Stimulated activated CD4-positive, alpha-beta T cell treated with anti-CD3 and anti-CD28 coated beads, Interleukin-1b, Interleukin-23, amount 100 ng/mL, for 24 hours (primary cell): ENCODE data around the gene NHSL2.
"Not testable (repeated sequence)": the region's sequence is repeated elsewhere in the genome, so short reads cannot be mapped to it uniquely, and the experiment has no call there.

Experiments
- DNase-seq, 4 experiments: peaks; one replicate each; pipeline ENCODE4 v3.0.0-alpha.2; 2020; ENCODE audit warnings: low read depth in 4 of 4, low spot score in 1 of 4

Gene NHSL2

DNA sequence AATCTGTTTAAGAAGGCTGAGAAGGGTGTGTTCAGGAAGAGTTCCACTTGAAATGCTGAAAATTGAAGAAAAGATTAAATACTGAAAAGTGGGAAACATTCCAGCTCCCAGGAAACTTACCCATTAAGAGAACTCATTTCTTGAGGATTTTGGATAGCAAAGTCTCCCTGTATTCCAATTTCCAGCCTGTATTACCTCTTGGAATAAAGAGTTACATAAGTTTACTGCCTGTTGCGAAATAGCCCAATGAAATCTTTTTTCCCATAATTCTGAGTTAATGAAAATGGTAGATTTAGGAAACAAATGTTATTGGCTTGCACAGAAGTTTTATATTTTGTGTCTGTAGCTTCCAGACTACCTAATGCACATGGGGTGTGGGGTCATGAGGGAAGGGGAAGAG, 12.0 kb downstream of the NHSL2 start:
- DNase-seq, result no peak

DNA sequence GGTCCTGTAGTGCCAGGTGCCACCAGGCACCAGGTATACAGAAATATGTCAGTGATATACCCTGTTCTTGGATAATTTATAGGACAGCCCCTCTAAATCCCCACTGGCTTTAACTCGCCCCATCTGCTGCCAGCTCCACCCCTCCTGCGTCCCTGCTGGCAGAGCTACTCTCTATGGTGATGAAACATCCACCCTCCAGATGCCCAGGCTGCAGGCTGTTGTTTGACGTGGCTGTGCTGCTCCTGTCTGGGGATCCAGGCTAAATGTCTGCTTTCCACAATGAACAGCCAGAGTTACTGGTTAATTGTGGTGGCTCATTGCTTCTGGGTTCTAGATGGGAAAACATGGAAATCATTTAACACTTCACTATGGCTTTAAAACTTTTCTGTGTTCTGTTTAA, 12.9 kb downstream of the NHSL2 start:
- DNase-seq, result no peak

DNA sequence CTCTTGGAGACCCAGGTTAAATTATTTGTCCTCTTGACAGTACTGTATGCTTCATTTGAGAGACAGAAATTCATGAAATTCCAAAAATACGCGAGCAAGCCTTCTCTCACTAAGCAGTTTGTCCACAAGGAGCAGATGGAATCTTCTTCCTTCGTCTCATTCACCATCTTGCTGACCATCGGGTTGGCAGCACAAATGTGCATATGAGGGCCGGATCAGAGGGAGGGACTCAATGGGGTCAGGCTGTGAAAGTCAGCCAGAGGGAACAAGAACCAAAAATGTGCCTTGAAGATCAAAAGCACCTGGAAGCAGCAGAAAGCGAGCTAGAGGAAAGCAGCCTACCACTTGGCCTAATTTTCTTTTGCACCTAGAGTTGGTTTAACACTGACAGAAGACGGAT, 16.4 kb downstream of the NHSL2 start:
- no peak for DNase-seq

DNA sequence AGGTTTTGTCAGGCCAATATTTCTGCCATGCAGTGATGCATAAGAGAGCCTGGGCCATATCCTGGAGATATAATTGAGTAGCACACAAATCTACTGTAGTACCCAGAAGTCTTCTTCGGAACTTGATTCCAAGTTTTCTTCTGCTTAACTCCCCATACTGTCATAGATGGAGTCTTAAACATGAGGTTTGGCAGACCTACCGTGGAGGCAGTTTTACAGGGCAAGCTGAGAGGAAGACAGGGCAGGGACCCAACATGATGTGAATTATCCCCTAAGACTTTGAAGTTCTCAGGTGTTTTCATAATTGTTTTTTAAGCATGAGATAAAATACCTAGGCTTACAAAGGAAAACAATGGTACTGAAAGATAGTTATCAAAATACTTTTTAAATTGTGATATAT, 18.2 kb downstream of the NHSL2 start:
- DNase-seq, result no peak

DNA sequence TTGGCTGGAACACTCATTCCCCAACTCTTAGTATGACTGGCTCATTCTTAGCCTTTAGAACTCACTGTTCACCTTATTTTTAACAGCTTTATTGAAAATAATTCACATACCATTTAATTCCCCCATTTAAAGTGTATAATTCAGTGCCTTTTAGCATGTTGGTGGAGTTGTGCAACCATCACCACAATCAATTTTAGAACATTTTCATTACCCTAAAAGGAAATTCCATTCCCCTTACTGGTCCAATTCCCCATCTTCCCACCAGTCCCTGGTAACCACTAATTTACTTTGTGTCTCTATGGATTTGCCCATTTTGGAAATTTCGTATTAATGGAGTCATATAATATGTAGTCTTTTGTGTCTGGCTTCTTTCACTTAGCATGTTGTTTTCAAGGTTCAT, 19.7 kb downstream of the NHSL2 start:
- no peak for DNase-seq

DNA sequence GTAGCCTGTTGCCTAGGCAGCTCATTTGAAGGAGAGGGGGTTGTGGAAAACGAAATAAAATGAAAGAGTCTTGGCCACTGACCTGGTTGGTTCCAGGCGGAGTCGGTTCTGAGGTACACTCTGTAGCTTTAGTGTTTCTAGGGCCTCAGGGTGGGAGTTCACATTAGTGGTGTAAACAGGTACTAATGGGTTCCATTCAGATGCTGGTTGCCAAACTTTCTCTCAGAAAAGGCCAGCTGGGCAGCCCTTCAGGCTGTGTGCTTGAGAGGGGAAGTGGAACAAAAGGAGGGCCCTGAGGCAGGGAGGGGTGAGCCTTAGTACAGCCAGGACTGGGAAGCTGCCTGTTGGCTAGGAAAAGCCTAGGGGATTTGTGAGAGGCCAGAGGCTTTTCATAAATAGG, 24.8 kb downstream of the NHSL2 start:
- DNase-seq, result no peak

DNA sequence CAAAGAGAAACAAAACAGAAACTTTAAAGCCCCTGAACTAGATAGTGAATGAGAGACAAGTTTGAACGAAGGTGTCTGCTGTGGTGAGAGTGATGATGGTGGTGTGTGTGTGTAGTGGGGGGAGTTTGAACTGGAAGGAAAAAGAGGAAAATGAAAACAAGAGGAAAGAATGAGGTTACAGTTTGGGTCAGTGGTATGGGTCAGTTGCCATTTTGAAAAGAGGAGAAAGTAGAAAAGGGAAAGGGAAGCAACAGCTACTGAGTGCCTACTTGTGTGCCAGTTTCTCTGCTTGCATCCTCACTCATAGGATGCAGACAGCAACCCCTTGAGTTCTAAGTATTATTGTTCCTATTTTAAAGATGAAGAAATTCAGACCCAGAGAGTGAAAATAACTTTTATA, 26.0 kb downstream of the NHSL2 start:
- DNase-seq, result no peak

DNA sequence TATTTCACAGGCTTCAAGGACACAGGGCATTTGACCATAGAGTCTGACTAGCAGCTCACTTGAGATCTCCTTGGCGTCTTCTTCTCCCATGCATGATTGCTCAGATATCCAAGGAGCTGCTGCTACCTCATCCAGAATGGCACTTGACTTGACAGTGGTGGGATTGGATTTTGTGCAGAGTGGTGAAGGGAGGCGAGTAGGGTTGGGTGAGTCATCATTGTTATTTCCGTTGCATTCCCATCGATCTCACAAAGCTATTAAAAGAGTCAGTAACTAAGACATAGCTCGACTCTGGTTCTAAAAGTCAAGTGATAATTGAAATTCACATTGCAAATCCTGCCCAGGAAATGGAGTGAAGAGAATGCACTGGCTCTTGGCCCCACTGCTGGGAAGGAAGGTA, 27.7 kb downstream of the NHSL2 start:
- no peak for DNase-seq

DNA sequence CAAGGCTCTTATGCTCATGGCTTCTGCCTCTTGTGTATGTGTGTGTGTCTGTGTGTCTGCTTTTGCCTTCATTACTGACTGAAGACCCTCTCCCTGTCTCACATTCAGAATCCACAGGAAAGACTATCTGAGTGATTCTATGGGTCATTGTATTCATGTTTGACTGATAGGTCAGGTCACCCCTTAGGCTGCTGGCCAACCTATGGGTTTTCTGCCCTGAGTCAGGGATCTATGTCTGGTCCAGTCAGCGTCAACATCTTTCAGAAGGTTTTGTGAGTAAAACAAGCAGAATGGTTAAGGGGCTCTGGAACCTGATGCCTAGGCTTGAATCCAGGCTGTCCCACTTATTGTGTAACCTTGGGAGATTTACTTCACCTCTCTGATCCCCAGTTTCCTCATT, 30.5 kb downstream of the NHSL2 start:
- DNase-seq, result no peak

DNA sequence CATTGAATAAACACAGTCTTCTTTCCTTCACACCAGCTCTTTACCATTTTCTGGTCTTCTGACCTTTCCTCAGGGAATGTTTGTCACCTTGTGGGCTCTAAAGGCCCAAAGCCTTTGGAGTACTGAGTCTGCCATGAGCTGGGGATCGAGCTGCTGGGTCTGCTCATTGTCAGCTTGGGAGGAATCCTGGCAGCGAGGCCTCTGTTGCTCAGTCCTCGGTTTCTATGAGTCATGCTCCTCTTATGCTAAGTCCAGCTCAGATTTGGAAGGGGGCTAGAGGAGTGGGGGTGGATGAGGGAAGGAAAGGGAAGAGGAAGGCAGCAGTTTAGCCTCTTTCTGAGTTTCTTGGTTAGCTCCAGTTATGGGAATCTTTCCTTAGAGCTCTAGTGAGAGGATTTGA, 31.1 kb downstream of the NHSL2 start:
- DNase-seq, result no peak

DNA sequence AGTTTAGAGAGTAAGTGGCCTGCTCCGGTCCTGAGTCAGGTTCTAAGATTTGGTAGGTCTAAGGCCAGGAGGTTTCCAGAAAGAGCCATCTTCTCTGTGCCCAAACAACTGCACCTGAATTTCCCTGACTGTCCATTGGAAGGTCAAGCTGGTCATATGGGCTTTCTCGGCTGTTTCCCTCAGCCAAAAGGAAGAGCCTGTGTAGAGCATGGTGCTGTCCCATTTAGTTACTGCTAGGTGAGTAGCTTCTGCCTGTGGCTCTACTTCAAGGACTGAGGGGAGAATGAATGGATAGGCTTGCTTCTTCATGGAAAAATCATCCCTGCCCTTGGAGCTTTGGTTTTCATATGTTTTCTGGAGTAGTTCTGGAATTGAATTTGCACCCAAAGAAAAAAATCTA, 33.7 kb downstream of the NHSL2 start:
- DNase-seq, result no peak

DNA sequence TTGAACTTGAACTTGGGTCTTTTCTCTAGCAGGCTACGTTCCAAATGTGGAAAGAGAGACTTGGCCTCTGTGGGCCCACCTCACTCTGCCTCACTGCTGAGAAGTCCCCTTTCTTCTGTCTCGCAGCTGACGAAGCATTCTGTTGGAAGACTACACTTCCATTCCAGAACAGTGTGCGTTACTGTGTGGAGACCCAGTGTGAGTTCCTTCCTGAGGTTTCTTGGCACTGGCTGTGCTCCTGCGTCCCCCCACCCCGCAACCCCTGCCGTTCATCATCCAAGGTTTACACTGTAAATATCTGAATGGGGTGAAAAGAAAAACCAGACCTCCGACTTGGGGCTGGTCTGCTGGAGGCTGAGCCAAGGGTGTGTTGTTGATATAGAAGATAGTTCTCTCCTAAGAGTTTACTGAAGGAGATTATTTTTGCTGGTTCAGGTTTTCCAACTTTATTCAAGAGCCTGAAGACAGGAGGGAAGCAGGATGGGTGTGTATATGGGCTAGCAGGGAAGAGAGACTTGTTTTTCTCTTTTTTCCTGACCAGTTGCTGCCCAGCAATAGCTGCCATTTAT, 34.7 kb downstream of the NHSL2 start:
- no peak for DNase-seq

DNA sequence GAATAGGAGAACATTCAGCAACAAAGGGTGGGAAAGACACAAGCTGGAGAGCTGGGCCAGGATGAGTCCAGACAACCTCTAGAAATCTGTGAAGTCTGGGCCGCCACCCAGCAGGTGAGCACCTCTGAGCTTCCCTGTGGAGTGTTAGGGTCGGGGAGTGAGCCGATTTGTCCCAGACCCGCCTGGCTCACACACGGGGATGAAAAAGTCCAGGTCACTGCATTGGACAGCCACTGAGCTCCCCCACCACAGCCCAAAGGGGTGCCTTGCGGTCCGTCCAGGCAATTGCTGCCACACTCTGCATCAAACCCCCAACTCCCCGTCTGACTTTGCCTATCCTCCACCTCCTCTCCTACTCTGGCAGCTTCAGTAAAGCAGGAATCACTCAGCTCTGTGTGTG, 38.7 kb downstream of the NHSL2 start:
- DNase-seq, result no peak

DNA sequence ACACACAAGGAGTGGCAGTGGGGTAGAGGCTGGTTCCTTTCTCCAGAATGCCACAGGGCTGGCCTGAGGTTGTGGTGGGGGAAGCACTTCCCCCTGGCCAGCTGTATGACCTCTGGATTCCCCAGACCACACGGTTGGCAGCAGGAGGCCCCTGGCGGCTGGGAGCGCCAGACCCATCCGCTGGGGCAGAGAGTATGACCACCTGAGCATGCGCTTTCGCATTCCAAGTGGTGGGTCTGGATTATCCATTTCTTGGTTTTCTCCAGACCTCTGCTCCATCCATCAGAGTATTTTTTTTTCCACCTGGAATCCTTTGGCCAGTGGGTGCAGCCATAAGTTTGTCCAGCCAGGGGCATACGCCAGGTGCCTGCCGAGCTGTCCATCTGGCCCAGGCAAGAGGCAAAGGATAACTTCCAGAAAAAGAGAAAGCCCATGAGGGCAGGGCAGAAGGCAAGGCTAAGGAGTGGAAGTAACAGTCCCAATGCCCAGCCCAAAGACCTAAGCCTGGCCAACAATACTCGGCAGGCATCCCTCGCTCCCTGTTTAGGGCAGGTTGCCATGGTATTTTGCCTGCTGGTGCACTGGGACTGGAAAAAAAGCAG, 39.3 kb downstream of the NHSL2 start:
- DNase-seq, result no peak

DNA sequence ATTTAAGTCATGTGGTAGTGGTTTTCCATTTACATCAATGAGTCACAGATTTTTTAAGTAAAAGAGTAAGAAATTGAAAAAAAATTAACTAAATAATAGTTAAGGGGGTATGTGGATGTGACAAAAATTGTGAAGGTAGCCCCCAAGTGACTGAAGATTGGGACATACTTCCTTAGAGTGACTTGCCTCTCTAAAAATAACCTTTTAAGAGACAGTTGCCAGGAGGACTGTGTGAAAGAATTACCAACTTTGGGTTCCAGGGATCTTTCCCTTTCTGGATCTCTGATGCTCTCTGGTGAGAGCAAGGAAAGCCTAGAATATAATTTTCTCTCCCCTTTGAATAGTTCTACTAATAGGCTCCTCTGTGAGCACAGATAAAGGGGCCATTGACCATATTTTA, 42.7 kb downstream of the NHSL2 start:
- no peak for DNase-seq

DNA sequence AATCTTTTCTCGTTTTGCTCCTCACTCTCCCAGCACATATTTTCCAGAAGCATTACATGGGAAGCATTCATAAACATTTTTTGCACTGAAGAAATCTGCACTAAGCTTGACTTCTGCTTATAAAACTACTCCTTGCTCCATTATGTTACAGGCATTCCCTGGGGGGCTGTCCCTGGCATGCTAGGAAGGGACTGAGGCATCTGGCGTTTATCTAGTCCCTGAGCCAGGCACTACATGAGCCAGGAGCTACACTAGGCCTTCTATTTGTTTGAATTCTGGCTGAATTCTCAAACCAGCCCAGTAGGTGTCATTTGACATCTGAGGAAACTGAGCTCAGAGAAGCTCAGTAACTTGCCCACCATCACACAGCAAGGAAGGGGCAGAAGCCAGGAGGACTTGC, 43.3 kb downstream of the NHSL2 start:
- no peak for DNase-seq

DNA sequence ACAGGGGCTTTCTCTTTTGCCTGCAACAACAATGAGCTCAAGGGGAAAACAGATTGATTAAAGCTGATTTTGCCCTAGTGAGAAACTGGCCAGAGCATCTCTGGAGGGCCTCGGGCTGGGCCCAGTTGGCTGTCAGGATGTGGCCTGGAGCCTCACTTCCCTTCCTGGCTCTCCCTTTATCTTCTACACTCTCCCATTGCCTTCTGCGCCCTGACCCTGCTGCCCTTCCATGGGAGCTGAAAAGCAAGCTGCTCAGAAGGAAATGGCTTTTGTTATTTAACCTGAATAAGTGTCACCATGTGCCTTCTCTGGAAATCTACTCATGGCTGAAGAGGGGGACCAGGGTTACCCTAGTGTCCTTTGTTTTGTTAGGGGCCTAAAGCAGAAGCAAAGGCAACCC, 43.8 kb downstream of the NHSL2 start:
- DNase-seq, result no peak

DNA sequence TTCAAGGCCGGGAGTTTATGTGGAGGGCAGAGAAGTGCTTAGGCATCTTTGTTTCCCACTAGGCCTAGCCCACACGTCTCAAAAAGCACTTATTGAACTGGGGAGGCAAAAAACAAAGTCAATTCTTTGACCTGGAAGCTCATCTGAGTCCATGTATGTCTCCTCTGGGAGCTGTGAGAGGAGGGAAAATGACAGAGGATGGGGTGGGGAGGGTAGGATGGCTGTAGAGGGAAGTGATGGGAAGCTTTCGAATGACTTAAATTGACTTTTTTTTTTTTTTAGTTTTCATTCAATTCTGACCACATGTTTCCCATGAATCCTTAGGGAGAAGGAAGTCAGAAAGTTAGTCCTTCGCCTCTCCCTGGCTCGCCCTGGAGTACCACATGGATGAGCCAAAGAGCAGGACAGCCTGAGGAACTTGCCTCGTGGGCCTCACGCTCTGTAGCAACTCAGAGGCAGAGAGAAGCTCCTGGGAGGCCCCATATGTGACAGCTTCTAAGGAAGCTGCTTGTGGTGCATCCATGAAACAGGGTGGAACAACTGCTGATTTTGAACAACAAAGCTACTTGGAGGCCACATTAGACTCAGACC, 45.0 kb downstream of the NHSL2 start:
- no peak for DNase-seq

DNA sequence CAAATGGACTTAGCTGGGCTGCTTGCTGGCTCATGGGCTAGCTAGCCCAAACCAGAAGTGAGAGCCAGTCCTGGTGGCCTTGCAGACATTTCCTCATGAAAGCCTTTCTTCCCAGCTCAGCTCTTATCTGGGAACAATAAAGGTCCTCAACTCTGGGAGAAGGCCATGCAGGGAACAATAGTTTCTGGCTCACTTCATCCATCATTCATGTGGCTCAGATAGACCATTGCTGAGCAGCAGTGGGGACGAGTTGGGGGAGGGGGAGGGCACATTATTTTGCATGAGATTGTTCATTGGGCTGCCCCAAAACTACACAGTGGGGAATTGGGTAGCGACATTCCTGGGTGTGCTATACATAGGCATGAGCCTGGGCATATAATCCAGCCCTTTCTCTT, 47.6 kb downstream of the NHSL2 start:
- DNase-seq, result no peak

DNA sequence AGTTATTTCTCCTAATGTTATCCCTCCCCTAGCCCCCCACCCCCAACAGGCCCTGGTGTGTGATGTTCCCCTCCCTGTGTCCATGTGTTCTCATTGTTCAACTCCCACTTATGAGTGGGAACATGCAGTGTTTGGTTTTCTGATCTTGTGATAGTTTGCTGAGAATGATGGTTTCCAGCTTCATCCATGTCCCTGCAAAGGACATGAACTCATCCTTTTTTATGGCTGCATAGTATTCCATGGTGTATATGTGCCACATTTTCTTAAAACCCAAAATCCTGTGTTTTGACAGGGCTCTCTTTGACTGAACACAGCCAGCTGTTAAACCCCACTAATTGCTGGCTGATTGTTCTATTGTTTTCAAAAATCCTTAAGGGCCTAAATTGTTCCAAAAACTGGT, 53.5 kb downstream of the NHSL2 start:
- not testable (repeated sequence) for DNase-seq

DNA sequence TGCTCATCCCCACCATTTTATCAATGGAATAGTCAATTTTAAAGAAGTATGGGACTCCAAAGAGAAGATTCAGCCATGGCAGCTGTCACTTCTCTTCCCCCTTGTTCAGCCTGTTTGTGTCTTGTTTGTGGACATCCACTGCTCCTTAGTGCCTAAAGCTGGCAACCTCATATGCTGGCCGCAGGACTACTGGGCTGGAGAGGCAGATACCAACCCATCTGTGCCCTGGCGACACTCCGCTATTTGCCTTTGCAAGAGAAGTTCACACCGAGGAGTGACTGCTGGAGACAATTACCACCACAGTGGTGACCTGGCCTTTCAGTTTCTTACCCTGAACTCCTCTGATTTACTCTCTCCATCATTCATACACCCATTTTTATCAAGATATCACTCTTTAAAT, 64.3 kb downstream of the NHSL2 start:
- no peak for DNase-seq

DNA sequence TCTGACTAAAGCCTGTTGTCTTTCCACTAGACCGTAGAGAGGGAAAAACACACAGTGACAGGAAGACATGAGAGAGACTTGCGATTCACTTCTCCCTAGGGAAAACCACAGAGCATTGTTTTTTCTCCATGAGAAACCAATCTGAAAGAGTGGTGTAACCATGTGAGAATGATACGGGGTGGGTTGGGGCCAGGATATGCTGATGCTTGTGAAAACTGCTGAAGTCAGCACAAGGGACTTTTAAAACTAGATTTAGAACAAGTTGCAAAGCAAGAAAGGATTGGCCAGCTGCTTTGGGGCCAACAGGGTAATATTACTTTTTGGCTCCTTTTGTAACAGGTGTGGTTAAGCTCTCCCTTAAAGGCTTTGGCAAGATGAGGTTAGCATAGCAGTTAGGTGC, 66.1 kb downstream of the NHSL2 start:
- no peak for DNase-seq

DNA sequence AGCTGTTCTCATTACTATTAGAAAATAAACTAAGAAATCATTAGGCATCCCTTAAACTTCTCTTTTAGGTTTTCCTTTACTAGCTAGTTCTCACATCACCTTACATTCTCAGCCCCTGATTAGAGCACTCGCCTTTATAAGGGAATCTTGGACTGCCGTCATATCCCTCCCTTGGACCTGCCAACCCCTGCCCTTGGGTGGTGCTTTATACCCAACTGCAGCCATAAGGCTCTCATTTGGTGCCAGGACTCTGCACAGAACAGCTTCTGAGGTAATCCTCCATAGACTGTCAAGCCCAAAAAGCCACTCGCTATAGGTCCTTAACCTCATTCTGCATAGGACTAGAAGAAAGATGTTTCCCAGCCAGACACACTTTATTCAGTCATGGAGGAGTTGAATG, 67.5 kb downstream of the NHSL2 start:
- no peak for DNase-seq
